ENCODE data around the gene DNMBP.
A peak's percentile ranks its signal among the peaks of the same experiment; 100 is the strongest.

Gene DNMBP, protein sequence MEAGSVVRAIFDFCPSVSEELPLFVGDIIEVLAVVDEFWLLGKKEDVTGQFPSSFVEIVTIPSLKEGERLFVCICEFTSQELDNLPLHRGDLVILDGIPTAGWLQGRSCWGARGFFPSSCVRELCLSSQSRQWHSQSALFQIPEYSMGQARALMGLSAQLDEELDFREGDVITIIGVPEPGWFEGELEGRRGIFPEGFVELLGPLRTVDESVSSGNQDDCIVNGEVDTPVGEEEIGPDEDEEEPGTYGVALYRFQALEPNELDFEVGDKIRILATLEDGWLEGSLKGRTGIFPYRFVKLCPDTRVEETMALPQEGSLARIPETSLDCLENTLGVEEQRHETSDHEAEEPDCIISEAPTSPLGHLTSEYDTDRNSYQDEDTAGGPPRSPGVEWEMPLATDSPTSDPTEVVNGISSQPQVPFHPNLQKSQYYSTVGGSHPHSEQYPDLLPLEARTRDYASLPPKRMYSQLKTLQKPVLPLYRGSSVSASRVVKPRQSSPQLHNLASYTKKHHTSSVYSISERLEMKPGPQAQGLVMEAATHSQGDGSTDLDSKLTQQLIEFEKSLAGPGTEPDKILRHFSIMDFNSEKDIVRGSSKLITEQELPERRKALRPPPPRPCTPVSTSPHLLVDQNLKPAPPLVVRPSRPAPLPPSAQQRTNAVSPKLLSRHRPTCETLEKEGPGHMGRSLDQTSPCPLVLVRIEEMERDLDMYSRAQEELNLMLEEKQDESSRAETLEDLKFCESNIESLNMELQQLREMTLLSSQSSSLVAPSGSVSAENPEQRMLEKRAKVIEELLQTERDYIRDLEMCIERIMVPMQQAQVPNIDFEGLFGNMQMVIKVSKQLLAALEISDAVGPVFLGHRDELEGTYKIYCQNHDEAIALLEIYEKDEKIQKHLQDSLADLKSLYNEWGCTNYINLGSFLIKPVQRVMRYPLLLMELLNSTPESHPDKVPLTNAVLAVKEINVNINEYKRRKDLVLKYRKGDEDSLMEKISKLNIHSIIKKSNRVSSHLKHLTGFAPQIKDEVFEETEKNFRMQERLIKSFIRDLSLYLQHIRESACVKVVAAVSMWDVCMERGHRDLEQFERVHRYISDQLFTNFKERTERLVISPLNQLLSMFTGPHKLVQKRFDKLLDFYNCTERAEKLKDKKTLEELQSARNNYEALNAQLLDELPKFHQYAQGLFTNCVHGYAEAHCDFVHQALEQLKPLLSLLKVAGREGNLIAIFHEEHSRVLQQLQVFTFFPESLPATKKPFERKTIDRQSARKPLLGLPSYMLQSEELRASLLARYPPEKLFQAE (N-terminal part only)

DNA sequence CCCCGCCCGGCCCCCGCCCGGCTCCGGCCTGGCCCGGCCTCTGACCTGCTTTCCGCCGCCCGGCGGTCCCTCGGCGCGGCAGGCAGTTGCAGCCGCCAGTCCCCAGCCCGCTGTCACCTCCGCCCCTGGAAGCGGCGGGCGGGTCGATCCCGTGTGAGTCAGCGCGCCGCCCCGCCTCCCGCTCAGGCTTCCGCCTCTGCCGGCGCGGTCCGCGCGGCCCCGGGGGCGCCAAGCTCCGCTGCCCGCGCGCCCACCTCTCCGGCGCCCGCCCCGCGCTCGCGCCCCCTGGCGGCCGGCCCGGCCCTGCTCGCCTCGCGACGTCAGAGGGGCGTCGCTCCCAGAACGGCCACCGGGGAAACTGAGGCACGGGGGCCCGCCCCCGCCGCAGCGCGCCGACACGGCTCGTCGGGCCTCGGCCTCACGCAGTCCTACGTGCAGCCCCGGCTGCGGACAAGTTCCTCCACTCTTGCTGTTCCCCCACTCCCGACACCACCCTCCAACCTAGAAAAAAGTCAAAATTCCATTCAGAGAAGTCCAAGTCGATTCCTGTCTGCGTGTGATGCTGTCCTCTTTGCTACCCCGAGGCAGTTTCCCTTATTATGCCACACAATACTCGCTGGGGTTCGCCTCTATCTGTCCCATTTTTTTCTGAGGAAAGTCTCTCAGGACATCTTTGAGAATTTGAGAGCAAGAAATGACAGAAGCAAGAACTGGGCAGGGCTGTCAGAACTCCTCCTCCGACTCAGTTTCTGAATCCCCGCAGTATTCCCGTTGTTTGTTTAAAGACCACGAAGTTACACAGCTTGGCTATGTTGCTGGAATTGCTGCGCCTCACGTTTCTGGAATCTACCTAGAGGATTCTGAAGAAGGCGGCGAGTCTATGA is at the start of gene DNMBP:
DNMBP (minus strand) TSS at position 155 of the 884 bp plus-strand sequence. CDS start 37,823 bp downstream, outside the sequence.
- Mint-ChIP-seq H3K9me3 (no peaks in the 10 kb centered on the region), H3K27ac (peak within 1 kb of the TSS; percentile 81), H3K4me1 (peaks cover 45% of the 10 kb centered on the region), H3K4me3 (peak within 1 kb of the TSS; percentile 96), H3K27me3 (no peaks in the 10 kb centered on the region), H3K36me3 (peaks cover 2% of the 10 kb centered on the region)
- DNase-seq (ENCODE audit: low spot score in 2 of 2) (peak; percentile 80 to 83), ATAC-seq (ENCODE audit: low read depth) (peak; percentile 84)

DNA sequence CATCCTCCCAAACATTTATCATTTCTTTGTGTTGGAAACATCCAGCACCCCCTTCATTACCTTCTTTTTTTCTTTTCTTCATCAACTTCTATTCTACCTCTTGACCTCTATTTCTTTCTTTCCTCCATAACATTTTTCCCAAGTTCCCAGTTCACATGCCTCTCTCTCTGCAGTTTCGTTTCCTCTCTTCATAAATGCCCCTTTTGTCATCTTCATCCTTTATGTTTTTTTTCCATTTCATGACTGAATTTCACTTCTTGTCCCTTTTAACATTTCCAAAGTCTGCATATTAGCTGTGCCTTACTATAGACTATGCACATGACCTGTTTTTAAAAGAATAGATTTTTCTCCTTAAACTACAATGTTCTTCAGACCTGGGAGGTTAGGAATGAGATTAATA is 48.2 kb upstream of the DNMBP start:
- Mint-ChIP-seq H3K9me3 (no peaks in the 10 kb centered on the region), H3K27me3 (peaks cover 8% of the 10 kb centered on the region), H3K27ac (no peak overlapping the region), H3K4me3 (no peak overlapping the region), H3K36me3 (peaks cover 2% of the 10 kb centered on the region), H3K4me1 (peaks cover 5% of the 10 kb centered on the region)
- no peak for ATAC-seq (ENCODE audit: low read depth)
- DNase-seq (ENCODE audit: low spot score in 2 of 2), result no peak

DNA sequence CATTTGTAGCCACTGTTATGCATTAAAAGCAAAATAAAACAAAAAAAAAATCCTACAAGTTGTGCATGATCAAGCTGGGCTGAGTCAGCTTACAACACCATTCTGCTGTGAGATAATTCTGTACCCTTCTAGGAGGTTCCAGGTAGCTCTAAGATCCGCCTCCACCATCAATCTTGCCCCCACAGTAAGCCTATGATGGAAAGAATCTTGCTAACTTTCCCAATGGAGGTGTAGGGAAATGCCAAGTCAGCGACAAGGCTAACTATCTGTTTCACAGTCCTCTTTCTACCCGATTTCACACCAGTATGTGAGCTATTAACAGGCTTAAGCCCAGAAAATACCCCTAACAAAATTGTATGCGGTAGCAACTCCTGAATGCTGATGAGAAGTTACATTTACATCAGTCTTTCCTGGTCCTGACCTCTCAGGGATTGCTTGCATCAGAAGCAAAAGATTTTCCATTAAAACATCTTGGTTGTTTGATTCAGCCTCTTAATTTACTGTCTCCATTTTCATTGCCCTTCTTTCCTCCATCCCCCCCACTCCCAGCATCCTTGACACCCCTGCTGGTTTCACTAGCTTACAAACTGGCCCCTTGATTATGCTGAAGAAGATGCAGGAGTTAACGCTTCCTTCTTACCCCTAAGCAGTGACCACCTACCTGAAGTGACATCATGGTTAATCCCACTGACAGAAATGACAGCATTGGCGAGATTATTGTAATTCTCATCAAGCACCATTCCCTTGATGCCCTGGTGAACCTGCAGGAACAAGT is 44.1 kb upstream of the DNMBP start:
- Mint-ChIP-seq H3K9me3 (no peaks in the 10 kb centered on the region), H3K4me1 (peaks cover 7% of the 10 kb centered on the region), H3K27me3 (peaks cover 11% of the 10 kb centered on the region), H3K4me3 (no peak overlapping the region), H3K27ac (no peak overlapping the region), H3K36me3 (peaks cover 2% of the 10 kb centered on the region)
- ATAC-seq (ENCODE audit: low read depth) (no peak), DNase-seq (ENCODE audit: low spot score in 2 of 2) (no peak)

DNA sequence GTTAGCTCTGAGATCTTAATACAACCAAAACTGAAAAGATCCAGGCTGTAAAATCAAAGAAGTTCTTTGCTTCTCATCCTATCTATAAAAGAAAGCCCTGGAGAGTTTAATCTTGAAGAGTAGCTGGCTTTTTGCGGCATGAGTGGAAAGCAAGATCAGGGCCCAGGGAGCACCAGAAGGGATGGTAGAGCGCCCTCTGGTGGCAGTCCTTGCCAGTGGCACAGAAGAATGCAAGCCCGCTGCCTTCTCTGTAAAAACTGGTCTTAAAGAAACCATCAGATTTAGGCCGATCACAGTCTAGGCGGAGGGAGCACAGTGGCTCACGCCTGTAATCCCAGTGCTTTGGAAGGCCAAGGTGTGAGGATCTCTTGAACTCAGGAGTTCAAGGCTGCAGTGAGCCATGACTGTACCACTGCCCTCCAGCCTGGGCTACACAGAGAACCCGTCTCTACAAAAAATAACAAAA is 36.3 kb upstream of the DNMBP start:
- no peaks in the 10 kb centered on the region for H3K36me3 Mint-ChIP-seq
- no peak overlapping the region for H3K27ac Mint-ChIP-seq
- no peak overlapping the region for H3K4me3 Mint-ChIP-seq

DNA sequence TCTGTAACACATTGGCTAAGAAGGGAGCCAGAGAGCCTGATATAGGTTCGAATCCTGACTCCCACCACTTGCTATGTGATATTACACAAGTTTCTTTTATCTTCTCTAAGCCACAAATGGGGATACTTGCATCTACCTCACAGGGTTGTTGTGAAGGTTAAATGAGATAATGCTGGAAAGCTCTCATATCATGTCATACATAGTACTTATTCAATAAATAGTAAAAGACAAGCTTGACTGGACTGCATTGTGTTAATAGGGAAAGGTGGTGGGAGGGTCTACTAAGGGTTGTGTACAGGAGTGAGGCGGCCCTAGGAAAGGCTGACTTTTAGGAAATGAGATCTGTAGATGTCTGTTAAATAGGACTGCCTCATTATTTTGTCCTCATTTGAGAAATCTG is 35.8 kb upstream of the DNMBP start:
- Mint-ChIP-seq H3K36me3 (no peaks in the 10 kb centered on the region), H3K9me3 (no peaks in the 10 kb centered on the region), H3K27ac (no peak overlapping the region)

More for the DNA sequence above, 36.3 kb upstream of the DNMBP start:
- no peaks in the 10 kb centered on the region for H3K27me3 Mint-ChIP-seq
- DNase-seq (ENCODE audit: low spot score in 2 of 2) (peak; percentile 81 to 87), ATAC-seq (ENCODE audit: low read depth) (peak; percentile 87)
- H3K4me1 Mint-ChIP-seq, result peaks cover 2% of the 10 kb centered on the region
- no peaks in the 10 kb centered on the region for H3K9me3 Mint-ChIP-seq

DNA sequence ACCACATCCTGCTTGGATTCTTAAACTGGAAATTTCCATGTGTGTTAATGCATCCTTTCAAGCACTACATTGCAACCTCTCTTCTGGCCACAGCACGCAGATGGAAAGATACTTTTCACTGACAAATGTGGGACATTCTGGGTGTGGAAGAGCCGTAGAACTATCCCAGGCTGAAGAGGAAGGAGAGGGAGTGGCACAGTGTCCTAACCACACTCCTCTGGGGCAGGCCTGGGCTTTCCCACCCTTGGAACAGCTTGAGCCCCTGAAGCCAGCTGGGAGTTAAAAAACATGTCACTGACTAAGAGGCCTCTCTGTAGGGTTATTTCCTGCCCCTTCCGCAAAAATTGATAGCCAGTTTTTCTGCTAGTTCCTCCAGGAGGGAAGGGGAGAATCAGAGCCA is 34.0 kb upstream of the DNMBP start:
- H3K27ac Mint-ChIP-seq, result no peak overlapping the region
- no peaks in the 10 kb centered on the region for H3K9me3 Mint-ChIP-seq
- no peaks in the 10 kb centered on the region for H3K4me1 Mint-ChIP-seq
- peaks cover 2% of the 10 kb centered on the region for H3K27me3 Mint-ChIP-seq
- no peak overlapping the region for H3K4me3 Mint-ChIP-seq
- DNase-seq (ENCODE audit: low spot score in 2 of 2) (no peak), ATAC-seq (ENCODE audit: low read depth) (no peak)
- no peaks in the 10 kb centered on the region for H3K36me3 Mint-ChIP-seq

More for the DNA sequence above, 35.8 kb upstream of the DNMBP start:
- Mint-ChIP-seq H3K4me3 (no peak overlapping the region), H3K4me1 (peaks cover 2% of the 10 kb centered on the region), H3K27me3 (no peaks in the 10 kb centered on the region)
- DNase-seq (ENCODE audit: low spot score in 2 of 2), result no peak
- ATAC-seq (ENCODE audit: low read depth), result no peak

DNA sequence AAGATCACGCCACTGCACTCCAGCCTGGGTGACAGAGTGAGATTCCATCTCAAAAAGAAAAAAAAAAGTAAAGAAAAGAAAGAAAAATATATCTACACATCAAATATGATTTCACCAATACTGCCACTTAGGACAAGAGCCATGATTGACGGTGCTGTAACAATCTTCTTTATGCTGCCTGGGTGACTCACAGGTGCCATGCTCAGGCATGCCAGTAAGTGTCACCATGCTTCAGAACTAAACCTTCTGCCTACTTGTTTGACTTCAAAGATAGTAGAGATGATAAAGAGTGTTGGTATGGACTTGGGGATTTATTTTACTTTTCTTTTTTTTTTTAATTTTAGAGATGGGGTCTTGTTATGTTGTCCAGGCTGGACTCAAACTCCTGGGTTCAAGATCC is 33.6 kb upstream of the DNMBP start:
- no peak overlapping the region for H3K27ac Mint-ChIP-seq
- no peak overlapping the region for H3K4me3 Mint-ChIP-seq
- no peak for ATAC-seq (ENCODE audit: low read depth)
- no peak for DNase-seq (ENCODE audit: low spot score in 2 of 2)
- no peaks in the 10 kb centered on the region for H3K4me1 Mint-ChIP-seq
- H3K27me3 Mint-ChIP-seq, result peaks cover 2% of the 10 kb centered on the region
- H3K36me3 Mint-ChIP-seq, result no peaks in the 10 kb centered on the region
- no peaks in the 10 kb centered on the region for H3K9me3 Mint-ChIP-seq

DNA sequence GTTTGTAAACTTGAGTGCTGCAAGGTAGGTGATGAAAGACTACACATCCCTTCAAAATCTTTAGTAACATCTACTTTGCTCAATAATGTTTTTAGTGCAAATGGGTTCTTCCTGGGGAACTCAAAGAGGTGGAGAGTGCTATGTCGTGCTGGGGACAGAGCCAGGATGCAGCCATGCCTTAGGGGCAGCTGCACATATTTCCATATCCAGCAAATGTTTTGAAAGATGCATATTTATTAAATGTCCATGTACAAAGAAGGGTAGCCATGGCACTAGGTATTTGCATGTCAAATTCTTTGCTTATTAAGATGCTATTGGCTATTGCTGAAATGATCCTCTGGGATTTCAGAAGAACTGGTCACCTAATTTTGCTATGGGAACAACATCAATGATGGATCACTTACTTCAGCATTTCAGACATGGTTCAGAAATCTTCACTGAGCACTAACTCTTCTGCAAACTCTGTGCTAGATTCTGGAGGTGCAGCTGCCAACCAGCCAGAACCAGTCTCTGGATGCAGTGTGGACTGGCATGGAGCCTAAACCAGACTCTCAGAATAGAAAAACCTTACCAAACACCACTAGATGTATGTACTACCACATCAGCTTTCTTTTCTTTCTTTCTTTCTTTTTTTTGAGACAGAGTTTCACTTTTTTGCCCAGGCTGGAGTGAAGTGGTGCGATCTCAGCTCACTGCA is 31.7 kb upstream of the DNMBP start:
- peaks cover 2% of the 10 kb centered on the region for H3K36me3 Mint-ChIP-seq
- H3K27ac Mint-ChIP-seq, result no peak overlapping the region
- no peaks in the 10 kb centered on the region for H3K9me3 Mint-ChIP-seq
- DNase-seq (ENCODE audit: low spot score in 2 of 2) (no peak), ATAC-seq (ENCODE audit: low read depth) (no peak)
- H3K4me3 Mint-ChIP-seq, result no peak overlapping the region
- no peaks in the 10 kb centered on the region for H3K4me1 Mint-ChIP-seq
- peaks cover 2% of the 10 kb centered on the region for H3K27me3 Mint-ChIP-seq

DNA sequence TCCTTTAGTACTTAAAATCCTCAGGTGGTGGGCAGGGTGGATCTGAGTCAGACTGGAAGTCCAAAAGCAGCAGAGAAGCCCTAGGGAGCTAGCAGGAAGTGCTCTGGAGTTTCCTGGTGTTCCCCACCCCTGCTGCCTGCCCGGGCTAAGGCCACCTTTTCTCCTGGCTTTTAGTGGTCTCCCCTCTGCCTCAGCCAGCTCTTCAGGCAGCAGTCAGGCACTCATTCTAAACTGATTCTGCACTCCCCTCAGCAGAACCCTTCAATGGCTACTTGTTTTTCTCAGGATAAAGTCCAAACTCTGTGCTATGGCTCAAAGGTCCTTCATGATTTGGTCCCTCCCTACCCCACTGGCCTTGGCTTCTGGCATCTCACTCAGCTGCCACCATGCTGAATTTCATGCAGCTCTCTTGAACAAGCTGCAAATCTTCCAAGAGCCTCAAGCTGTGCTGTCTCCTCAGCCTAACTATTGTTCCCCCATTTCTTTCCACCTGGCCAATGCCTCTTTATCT is 28.9 kb upstream of the DNMBP start:
- Mint-ChIP-seq H3K4me3 (no peak overlapping the region), H3K9me3 (no peaks in the 10 kb centered on the region), H3K27me3 (peaks cover 2% of the 10 kb centered on the region), H3K36me3 (peaks cover 2% of the 10 kb centered on the region), H3K27ac (no peak overlapping the region), H3K4me1 (no peaks in the 10 kb centered on the region)
- ATAC-seq (ENCODE audit: low read depth) (no peak), DNase-seq (ENCODE audit: low spot score in 2 of 2) (no peak)

DNA sequence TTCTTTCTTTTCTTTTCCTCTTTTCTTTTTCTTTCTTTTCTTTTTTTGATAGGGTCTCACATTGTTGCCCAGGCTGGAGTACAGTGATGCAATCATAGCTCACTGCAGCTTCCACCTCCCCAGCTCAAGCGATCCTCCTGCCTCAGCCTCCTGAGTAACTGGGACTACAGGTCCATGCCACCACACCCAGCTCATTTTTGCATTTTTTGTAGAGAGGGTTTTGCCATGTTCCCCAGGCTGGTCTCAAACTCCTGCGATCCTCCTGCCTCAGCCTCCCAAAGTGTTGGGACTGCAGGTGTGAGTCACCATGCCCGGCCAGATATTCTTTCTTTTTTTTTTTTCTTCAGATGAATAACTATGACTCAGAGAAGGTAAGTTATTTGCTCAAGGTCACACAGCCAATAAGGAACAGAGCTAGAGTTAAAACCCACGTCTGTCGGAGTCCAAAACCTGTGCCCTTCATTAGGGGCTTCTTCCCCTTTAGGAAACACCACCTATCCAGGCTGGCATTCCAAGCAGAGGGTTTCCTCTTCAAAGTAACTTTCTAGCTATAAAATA is 28.1 kb upstream of the DNMBP start:
- Mint-ChIP-seq H3K36me3 (peaks cover 2% of the 10 kb centered on the region), H3K27ac (no peak overlapping the region), H3K4me3 (no peak overlapping the region), H3K4me1 (no peaks in the 10 kb centered on the region), H3K27me3 (peaks cover 2% of the 10 kb centered on the region), H3K9me3 (no peaks in the 10 kb centered on the region)
- no peak for DNase-seq (ENCODE audit: low spot score in 2 of 2)
- no peak for ATAC-seq (ENCODE audit: low read depth)

DNA sequence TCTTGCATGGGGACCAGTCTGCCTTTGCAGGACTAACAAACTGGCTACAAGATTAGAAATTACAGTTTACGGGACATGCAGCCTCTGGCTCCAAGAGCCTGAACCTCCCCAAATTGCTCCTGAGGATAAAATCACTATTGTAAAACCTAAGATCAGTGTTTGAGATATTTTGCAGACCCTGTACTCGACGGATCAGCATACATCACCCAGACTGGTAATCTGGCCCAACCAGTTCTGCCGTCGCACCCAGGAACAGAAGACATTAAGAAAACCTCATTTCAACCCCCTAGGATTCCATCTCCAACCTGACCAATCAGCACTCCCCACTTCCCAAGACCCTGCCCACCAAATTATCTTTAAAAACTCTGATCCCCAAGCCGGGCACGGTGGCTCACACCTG is 27.1 kb upstream of the DNMBP start:
- no peak overlapping the region for H3K27ac Mint-ChIP-seq
- DNase-seq (ENCODE audit: low spot score in 2 of 2), result no peak
- peaks cover 2% of the 10 kb centered on the region for H3K27me3 Mint-ChIP-seq
- H3K9me3 Mint-ChIP-seq, result no peaks in the 10 kb centered on the region
- H3K4me3 Mint-ChIP-seq, result no peak overlapping the region
- no peak for ATAC-seq (ENCODE audit: low read depth)
- H3K4me1 Mint-ChIP-seq, result no peaks in the 10 kb centered on the region
- peaks cover 2% of the 10 kb centered on the region for H3K36me3 Mint-ChIP-seq

All from memory B cell (primary cell).